ENCODE results near the gene PITPNM1. TPM values are rescaled to one million over a fixed set of nuclear protein-coding genes. Genes with fewer than 3 reads are reported as not detected.

The PITPNM1 gene
- total and polyA plus RNA-seq, 2 of the 13 experiments (the other 11 are each of a cell fraction or from before 2014, with no cell fraction given), result 8.2 to 8.5 TPM

- intact Hi-C loops (cut with micrococcal nuclease; ENCODE audit: unreplicated experiment), result no loop called here
- Histone ChIP-seq H3K79me2 (ENCODE audit: insufficient read depth, low read length) (peaks cover 10% of the 10 kb centered on the region), H3K36me3 (replicated peaks in 1 of 2; ENCODE audit: control insufficient read depth in 1 of 2, insufficient read depth in 2 of 2, low read length in 2 of 2) (no peaks in the 10 kb centered on the region), H3K9me3 (ENCODE audit: low read length) (no peaks in the 10 kb centered on the region), H4K20me1 (ENCODE audit: insufficient read depth, low read length) (no peaks in the 10 kb centered on the region), H3K4me3 (replicated peaks in 1 of 3; ENCODE audit: insufficient read depth in 1 of 3, low read depth in 2 of 3, low read length in 3 of 3) (peak overlapping the region; percentile 74 to 98 (median 91)), H3K27ac (ENCODE audit: extremely low read length, insufficient read depth, low read length) (peak overlapping the region; percentile 96), H3K4me1 (ENCODE audit: insufficient read depth, low read length) (peaks cover 54% of the 10 kb centered on the region), H3K4me2 (ENCODE audit: low read depth, low read length) (peak overlapping the region; percentile 95), H3K9ac (ENCODE audit: insufficient read depth, low read depth, low read length) (peak overlapping the region; percentile 94), H3K27me3 (ENCODE audit: control insufficient read depth in 1 of 2, insufficient read depth in 2 of 2, low read length in 2 of 2) (no peaks in the 10 kb centered on the region), H2AFZ (ENCODE audit: low read length) (no peak overlapping the region)
- ATAC-seq (peak; percentile 17), FAIRE-seq (no peak), DNase-seq (ENCODE audit: low spot score) (peak; percentile 91)
- ChIA-PET POLR2A (interaction anchor here (0.8 kb wide), 1 partner anchor 116 kb away, joined by 3 read pairs; the partner anchor contains the start of gene RAD9A), CTCF (ENCODE audit: low intra/inter-chr PET ratio, low total read pairs) (interaction anchor here (0.6 kb wide), 1 partner anchor 98 kb away, joined by 3 read pairs; the partner anchor contains the start of gene NDUFV1)
- in situ Hi-C loops (cut with HindIII; ENCODE audit: extremely low pct_ligation_motif_present, low pct_unique_long_range_greater_than_20kb), result loop anchor here (5.0 kb wide), 1 partner anchor 106 kb away; the partner anchor contains the start of genes PPP1CA and TBC1D10C
- no TSS peak for BruUV-seq (replicated peaks)
- 0% methylated on average over 3 of the region's 57 CpGs for WGBS (ENCODE audit: low lambda C conversion rate)
- 0 out of 2 replicates have a peak, but pooled peaks have one; percentile 13 for TF ChIP-seq HMGXB3 (CRISPR knock-in tag; IDR thresholded peaks at IDR 0.05; ENCODE audit: borderline replicate concordance)
- TF ChIP-seq RARG (CRISPR knock-in tag; IDR thresholded peaks at IDR 0.05; ENCODE audit: low read depth), result no peak
- TF ChIP-seq ARHGAP35 (CRISPR knock-in tag; IDR thresholded peaks at IDR 0.05; ENCODE audit: borderline replicate concordance), result no peak
- TF ChIP-seq ZNF317 (CRISPR knock-in tag; IDR thresholded peaks at IDR 0.05), result no peak
- TF ChIP-seq MED13 (CRISPR knock-in tag; IDR thresholded peaks at IDR 0.05), result 0 out of 2 replicates have a peak, but pooled peaks have one; percentile 5
- TF ChIP-seq PLRG1 (conservative IDR thresholded peaks at IDR 0.05), result no peak
- TF ChIP-seq ZBTB7A (CRISPR knock-in tag; IDR thresholded peaks at IDR 0.05), result no peak
- TF ChIP-seq RARA (CRISPR knock-in tag; IDR thresholded peaks at IDR 0.05), result no peak
- no peak for TF ChIP-seq ZSCAN25 (CRISPR knock-in tag; IDR thresholded peaks at IDR 0.05)
- no peak for TF ChIP-seq ZNF484 (CRISPR knock-in tag; IDR thresholded peaks at IDR 0.05; ENCODE audit: borderline replicate concordance, low read depth)
- peak; percentile 22; the same call in 1 of the 2 replicates for TF ChIP-seq IRF2 (CRISPR knock-in tag; IDR thresholded peaks at IDR 0.05)
- TF ChIP-seq HIVEP1 (CRISPR knock-in tag; IDR thresholded peaks at IDR 0.05), result no peak
These were observed 3.4 kb upstream of the PITPNM1 start for GRCh38 chr11:67508486-67509121.

All from HepG2 (cell line).